Gastrocnemius medialis (tissue), 4 donors: ENCODE measurements around the gene PABPC3. TPM values are rescaled to one million over a fixed set of nuclear protein-coding genes. Genes with fewer than 3 reads are reported as not detected.

Experiments used
- ATAC-seq, 2 donors: fragments of 150-250 bp; one replicate each; pipeline ENCODE4 v1.9.1; 2016
- DNase-seq, 2 donors: peaks; one replicate each; pipeline ENCODE4 v3.0.0-alpha.2; 2019
- H3K27ac ChIP-seq, 4 donors: fragments of 200-600 bp; sonication (generic); 1 replicate in 1 of 4; 2 replicates in 3 of 4; pipeline ENCODE4 v1.5.1; 2016 to 2018; ENCODE audit warnings: mild to moderate bottlenecking in 2 of 4, moderate library complexity in 1 of 4
- H3K27me3 ChIP-seq, 3 donors: fragments of 200-600 bp; sonication (generic) in 2 of 3; 1 replicate in 1 of 3; 2 replicates in 2 of 3; pipeline versions ENCODE4 v1.5.1 to v1.6.0; 2016 to 2019; ENCODE audit warnings: mild to moderate bottlenecking in 1 of 3, moderate library complexity in 1 of 3
- H3K36me3 ChIP-seq, 2 donors: fragments of 200-600 bp; sonication (generic) in 1 of 2; one replicate each; pipeline ENCODE4 v1.5.1; 2017 to 2018
- H3K4me1 ChIP-seq, 2 donors: fragments of 200-600 bp; sonication (generic) in 1 of 2; one replicate each; pipeline ENCODE4 v1.5.1; 2016 to 2017; ENCODE audit warnings: mild to moderate bottlenecking in 2 of 2
- H3K4me3 ChIP-seq, 4 donors: fragments of 200-600 bp; sonication (generic) in 3 of 4; 1 replicate in 1 of 4; 2 replicates in 3 of 4; pipeline ENCODE4 v1.5.1; 2016 to 2019; ENCODE audit warnings: mild to moderate bottlenecking in 2 of 4
- H3K9me3 ChIP-seq, 3 donors: fragments of 200-600 bp; sonication (generic) in 2 of 3; 1 replicate in 1 of 3; 2 replicates in 2 of 3; pipeline ENCODE4 v1.5.1; 2016 to 2019
- POLR2A ChIP-seq, 2 donors: fragments of 450-650 bp; IDR thresholded peaks; one replicate each; pipeline ENCODE4 v1.6.1; 2017; ENCODE audit warnings: antibody characterized with exemption in 2 of 2, mild to moderate bottlenecking in 2 of 2, moderate library complexity in 2 of 2
- in situ Hi-C, 4 donors: fragments of 200-750 bp; cut with MboI; loops; one replicate each; pipeline versions ENCODE4 v1.15.0 to v1.8.0; 2017; ENCODE audit warnings: low sequenced_read_pairs in 4 of 4
- intact Hi-C: fragments of 100-400 bp; cut with DNase I; formaldehyde crosslinking; loops from one replicate; pipeline ENCODE4 v1.15.1; 2023; ENCODE audit warnings: low total_unique reads
- total RNA-seq, 4 donors: library from RNA; depleted of rRNA; stranded (reverse); fragments of >200 nt; gene quantifications; one replicate each; pipeline versions ENCODE4 v1.1.0 to v1.2.3, GENCODE V29; 2016
- TF ChIP-seq, protein P1 (sequence below), 5 experiments: fragments of 450-650 bp in 3 of 5; fragments of 200-600 bp in 2 of 5; sonication (generic) in 2 of 5; IDR thresholded peaks in 4 of 5; conservative IDR thresholded peaks in 1 of 5; 1 replicate in 4 of 5; 2 replicates in 1 of 5; pipeline ENCODE4 v1.5.1; 2016 to 2019; ENCODE audit warnings: antibody characterized with exemption in 5 of 5, mild to moderate bottlenecking in 3 of 5, moderate library complexity in 3 of 5

PABPC3 gene
- total RNA-seq, 4 donors from 2014 or later, result not detected

DNA sequence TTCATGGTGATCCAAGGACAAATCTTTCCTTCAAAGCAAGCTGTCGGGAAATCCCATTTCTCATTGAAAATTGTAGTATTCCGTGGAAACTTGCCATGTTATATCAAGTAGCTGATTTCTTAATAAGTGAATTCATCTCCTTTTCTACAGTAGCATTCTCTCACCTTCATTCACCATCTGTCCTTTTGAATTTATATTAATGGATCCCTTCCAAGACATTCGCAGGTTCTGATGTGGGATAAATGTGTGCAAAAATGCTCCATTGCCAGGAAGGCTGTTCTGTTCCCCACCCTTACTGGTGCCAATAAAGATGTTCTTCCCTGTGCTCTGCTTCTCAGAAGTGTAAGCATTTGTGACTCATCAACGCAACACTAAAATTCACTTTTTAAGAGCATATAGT lies 40.0 kb downstream of the PABPC3 start:
- TF ChIP-seq, protein P1, sequence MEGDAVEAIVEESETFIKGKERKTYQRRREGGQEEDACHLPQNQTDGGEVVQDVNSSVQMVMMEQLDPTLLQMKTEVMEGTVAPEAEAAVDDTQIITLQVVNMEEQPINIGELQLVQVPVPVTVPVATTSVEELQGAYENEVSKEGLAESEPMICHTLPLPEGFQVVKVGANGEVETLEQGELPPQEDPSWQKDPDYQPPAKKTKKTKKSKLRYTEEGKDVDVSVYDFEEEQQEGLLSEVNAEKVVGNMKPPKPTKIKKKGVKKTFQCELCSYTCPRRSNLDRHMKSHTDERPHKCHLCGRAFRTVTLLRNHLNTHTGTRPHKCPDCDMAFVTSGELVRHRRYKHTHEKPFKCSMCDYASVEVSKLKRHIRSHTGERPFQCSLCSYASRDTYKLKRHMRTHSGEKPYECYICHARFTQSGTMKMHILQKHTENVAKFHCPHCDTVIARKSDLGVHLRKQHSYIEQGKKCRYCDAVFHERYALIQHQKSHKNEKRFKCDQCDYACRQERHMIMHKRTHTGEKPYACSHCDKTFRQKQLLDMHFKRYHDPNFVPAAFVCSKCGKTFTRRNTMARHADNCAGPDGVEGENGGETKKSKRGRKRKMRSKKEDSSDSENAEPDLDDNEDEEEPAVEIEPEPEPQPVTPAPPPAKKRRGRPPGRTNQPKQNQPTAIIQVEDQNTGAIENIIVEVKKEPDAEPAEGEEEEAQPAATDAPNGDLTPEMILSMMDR (IDR thresholded peaks at IDR 0.05 in 4 of 5, conservative IDR thresholded peaks at IDR 0.05 in 1 of 5), result no peak
- TF ChIP-seq POLR2A (IDR thresholded peaks at IDR 0.05), result no peak
- no peaks in the 10 kb centered on the region for H3K4me1 ChIP-seq
- no peaks in the 10 kb centered on the region for H3K9me3 ChIP-seq
- H3K27me3 ChIP-seq, result peaks cover 0 to 4% (median 0%) of the 10 kb centered on the region in 3 donors
- H3K4me3 ChIP-seq, result no peak overlapping the region
- no peaks in the 10 kb centered on the region for H3K36me3 ChIP-seq
- no peak for ATAC-seq
- in situ Hi-C loops (no loop called here), intact Hi-C loops (no loop called here)
- DNase-seq, result no peak
- no peak overlapping the region for H3K27ac ChIP-seq

DNA sequence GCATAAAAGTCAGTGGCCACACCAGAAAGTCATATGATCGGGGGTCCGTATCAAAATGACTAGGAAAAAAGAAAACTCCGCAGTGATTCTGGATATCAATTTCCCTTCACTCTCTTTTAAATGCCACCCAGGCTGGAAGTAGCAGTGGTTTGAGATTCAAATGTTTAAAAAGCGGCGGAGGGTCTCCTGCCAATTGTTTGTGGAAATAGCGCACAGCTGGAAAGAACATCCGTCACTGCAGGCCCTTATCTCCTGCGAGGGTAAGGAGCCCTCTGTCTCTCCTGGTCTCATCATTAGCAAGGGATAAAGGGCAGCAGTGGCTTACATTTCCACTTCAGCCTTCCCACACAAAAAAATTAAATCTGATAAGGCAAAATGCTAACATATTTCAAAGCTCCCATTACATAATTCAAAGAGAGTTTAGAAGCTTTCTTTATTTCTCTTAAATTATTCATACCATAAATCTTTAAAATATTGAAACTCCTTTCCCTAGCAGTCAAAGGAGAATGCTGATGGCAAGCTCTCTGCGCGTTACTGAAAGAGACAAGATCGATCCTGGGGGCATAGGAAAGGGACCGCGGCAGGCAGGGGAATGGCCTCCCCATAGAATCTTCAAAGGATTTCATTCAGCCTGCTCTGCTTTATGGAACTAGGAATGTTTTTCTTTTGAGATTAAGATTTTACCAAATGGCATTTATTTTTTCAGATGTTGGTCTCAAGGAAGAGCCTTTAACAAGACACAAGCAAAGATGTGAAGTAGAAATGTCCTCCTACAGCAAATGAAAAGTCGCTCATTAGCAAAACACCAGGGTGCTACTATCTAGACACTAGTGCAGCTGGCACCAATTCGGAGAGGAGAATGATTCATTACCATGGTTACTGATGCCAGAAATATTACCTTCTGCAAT lies 41.2 kb downstream of the PABPC3 start:
- no peak overlapping the region for H3K4me3 ChIP-seq
- TF ChIP-seq, protein P1 (IDR thresholded peaks at IDR 0.05 in 4 of 5, conservative IDR thresholded peaks at IDR 0.05 in 1 of 5), result no peak
- no peak for TF ChIP-seq POLR2A (IDR thresholded peaks at IDR 0.05)
- in situ Hi-C loops, result no loop called here

DNA sequence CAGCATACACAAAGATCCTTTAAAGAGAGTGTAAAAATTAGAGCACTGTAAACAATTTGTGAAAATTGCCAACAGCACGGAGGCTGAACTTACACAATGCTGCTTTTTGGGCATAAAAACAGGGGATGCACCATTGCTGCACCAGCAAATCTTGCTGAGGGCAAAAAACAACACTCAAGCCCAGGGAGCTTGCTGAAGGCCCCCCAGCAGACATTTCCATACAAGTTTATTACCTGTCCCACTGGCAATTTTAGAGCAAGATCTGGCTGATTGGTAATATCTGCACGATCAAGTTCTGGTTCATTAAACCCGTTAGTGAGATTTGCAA lies 41.8 kb downstream of the PABPC3 start:
- no peak for TF ChIP-seq POLR2A (IDR thresholded peaks at IDR 0.05)
- TF ChIP-seq, protein P1 (IDR thresholded peaks at IDR 0.05 in 4 of 5, conservative IDR thresholded peaks at IDR 0.05 in 1 of 5), result no peak
- no peaks in the 10 kb centered on the region for H3K36me3 ChIP-seq
- intact Hi-C loops (no loop called here), in situ Hi-C loops (no loop called here)
- no peak overlapping the region for H3K4me3 ChIP-seq
- no peak overlapping the region for H3K27ac ChIP-seq
- no peaks in the 10 kb centered on the region for H3K9me3 ChIP-seq
- no peak for DNase-seq
- no peak for ATAC-seq
- no peaks in the 10 kb centered on the region for H3K4me1 ChIP-seq
- H3K27me3 ChIP-seq, result peaks cover 0 to 4% (median 0%) of the 10 kb centered on the region in 3 donors

More for the DNA sequence above, 41.2 kb downstream of the PABPC3 start:
- H3K4me1 ChIP-seq, result no peaks in the 10 kb centered on the region
- no peak overlapping the region for H3K27ac ChIP-seq
- no peaks in the 10 kb centered on the region for H3K9me3 ChIP-seq
- no peaks in the 10 kb centered on the region for H3K36me3 ChIP-seq
- peaks cover 0 to 4% (median 0%) of the 10 kb centered on the region in 3 donors for H3K27me3 ChIP-seq
- DNase-seq (no peak), ATAC-seq (no peak)
- intact Hi-C loops, result no loop called here

DNA sequence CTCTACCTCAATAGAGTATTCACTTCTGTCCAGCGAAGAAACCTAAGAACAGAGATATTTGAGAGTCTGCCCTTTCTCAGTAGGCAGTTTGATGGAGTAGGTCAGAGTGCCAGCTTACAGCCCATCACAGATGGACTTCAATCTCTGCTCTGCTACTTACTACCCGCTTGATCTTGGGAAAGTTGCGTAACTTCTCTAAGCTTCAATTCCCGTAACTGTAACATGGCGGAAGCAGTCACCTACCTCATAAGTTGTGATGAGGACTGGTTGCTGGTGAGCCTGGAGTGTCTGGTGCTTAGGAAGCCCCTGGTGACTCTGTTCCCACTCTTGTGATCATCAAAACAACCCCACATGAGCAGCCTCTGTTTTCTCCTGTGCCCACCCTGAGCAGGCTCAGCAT lies 45.1 kb downstream of the PABPC3 start:
- no peaks in the 10 kb centered on the region for H3K9me3 ChIP-seq
- H3K36me3 ChIP-seq, result no peaks in the 10 kb centered on the region
- in situ Hi-C loops (no loop called here), intact Hi-C loops (no loop called here)
- H3K27me3 ChIP-seq, result no peaks in the 10 kb centered on the region
- TF ChIP-seq, protein P1 (IDR thresholded peaks at IDR 0.05 in 4 of 5, conservative IDR thresholded peaks at IDR 0.05 in 1 of 5), result no peak
- no peak for TF ChIP-seq POLR2A (IDR thresholded peaks at IDR 0.05)
- ATAC-seq (no peak), DNase-seq (no peak)
- no peak overlapping the region for H3K27ac ChIP-seq
- H3K4me3 ChIP-seq, result no peak overlapping the region
- no peaks in the 10 kb centered on the region for H3K4me1 ChIP-seq
